GM21515 (cell line): ENCODE results near the gene M1AP.

Source experiments
- ATAC-seq: cut with Tn5 transposase; IDR thresholded peaks from one replicate; pipeline ENCODE4 v1.9.1; 2021; ENCODE audit not compliant: unreplicated experiment

M1AP gene, protein sequence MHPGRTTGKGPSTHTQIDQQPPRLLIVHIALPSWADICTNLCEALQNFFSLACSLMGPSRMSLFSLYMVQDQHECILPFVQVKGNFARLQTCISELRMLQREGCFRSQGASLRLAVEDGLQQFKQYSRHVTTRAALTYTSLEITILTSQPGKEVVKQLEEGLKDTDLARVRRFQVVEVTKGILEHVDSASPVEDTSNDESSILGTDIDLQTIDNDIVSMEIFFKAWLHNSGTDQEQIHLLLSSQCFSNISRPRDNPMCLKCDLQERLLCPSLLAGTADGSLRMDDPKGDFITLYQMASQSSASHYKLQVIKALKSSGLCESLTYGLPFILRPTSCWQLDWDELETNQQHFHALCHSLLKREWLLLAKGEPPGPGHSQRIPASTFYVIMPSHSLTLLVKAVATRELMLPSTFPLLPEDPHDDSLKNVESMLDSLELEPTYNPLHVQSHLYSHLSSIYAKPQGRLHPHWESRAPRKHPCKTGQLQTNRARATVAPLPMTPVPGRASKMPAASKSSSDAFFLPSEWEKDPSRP

GRCh38 chr2:74648009-74648443 lies at the start of gene M1AP:
Gene M1AP (minus strand): TSS chr2:74648330. CDS start chr2:74640275, 8,055 bp downstream.
- no peak for ATAC-seq

DNA sequence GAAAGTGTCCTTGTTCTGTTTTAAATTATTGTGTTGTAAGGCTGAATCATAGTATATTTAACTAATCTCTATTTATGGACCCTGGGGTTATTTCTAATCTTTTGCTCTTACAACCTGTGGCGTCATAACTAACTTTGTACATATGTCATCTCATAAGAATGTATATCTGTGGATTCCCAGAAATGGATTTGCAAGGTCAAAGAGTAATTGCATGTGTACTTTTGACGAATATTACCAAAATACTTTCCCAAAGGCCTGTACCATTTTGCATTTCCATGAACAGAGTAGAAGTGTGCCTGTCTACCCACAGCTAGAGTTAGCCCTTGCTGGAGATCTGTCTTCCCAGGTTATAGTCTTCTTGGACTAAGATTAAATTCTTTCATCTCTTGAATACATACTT lies 48.7 kb upstream of the M1AP start:
- ATAC-seq = no peak

- no peak for ATAC-seq
These were observed 47.5 kb upstream of the M1AP start for GRCh38 chr2:74695663-74696062.

GRCh38 chr2:74694281-74694680 lies 46.2 kb upstream of the M1AP start:
- ATAC-seq = no peak

DNA sequence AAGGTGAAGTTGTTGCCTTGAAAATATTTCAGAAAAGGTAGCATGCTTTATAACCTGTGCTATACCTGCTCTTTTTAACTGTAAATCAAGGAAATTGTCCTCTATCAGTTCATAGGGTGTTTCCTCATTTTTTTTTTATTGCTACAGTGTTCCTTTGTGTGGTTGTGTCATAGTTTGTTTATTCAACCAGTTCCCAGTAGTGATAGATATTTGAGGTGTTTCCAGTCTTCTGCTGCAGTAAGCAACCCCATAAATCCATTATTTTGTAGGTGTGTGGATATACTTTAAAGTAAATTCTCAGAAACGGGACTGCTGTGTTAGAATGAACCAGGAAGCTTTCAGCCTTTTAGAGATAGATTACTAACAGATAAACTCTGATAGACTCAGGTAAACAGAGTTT lies 45.5 kb upstream of the M1AP start:
- no peak for ATAC-seq

- no peak for ATAC-seq
These were observed 45.1 kb upstream of the M1AP start for GRCh38 chr2:74693213-74693612.

- ATAC-seq = no peak
These were observed 43.8 kb upstream of the M1AP start for GRCh38 chr2:74691929-74692328.

DNA sequence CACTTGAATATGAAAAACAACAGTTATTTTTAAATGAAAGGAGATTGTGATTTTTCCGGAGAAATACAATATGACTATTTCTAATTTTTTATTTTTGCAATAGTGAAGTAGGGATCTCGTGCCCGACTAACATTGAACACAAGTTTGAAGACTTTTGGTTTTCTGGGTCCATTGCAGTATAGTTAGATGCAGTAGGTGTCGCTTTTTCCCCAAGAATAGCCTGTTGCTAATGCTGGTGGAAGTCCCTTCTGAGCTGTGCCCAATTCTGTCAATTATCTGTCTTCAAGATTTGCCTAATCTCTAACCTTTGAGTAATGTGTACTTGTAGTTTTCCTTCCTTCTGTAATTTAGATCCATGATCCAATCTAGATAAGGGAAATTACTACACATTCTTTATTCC lies 42.4 kb upstream of the M1AP start:
- peak; percentile 78 for ATAC-seq

GRCh38 chr2:74689671-74690070 lies 41.5 kb upstream of the M1AP start:
- ATAC-seq = no peak

GRCh38 chr2:74688881-74689280 lies 40.8 kb upstream of the M1AP start:
- no peak for ATAC-seq

DNA sequence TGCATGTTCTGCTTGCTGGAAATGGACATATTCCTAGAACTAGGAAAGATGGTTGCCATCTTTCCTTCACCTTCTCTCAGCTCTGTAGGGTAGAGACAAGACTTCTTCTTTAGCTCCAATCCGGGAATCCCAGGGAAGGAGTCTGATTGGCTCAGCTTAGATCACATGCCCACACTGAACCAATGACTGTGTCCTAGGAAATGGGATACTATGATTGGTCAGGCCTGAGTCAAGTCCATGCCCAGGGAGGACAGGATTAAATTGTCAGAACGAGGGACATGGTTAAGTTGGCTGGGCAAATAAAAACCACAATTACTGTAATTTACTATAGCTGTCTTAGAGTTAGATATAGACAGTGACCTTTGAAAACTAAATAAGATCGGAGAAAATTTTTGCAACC lies 37.3 kb upstream of the M1AP start:
- ATAC-seq = no peak

- ATAC-seq = no peak
These were observed 34.4 kb upstream of the M1AP start for GRCh38 chr2:74682501-74682900.

GRCh38 chr2:74679615-74680014 lies 31.5 kb upstream of the M1AP start:
- ATAC-seq = no peak

- ATAC-seq = no peak
These were observed 28.2 kb upstream of the M1AP start for GRCh38 chr2:74676331-74676730.

GRCh38 chr2:74675090-74675489 lies 27.0 kb upstream of the M1AP start:
- ATAC-seq = no peak

- no peak for ATAC-seq
These were observed 25.8 kb upstream of the M1AP start for GRCh38 chr2:74673826-74674528.

- no peak for ATAC-seq
These were observed 23.3 kb upstream of the M1AP start for GRCh38 chr2:74671479-74671878.

DNA sequence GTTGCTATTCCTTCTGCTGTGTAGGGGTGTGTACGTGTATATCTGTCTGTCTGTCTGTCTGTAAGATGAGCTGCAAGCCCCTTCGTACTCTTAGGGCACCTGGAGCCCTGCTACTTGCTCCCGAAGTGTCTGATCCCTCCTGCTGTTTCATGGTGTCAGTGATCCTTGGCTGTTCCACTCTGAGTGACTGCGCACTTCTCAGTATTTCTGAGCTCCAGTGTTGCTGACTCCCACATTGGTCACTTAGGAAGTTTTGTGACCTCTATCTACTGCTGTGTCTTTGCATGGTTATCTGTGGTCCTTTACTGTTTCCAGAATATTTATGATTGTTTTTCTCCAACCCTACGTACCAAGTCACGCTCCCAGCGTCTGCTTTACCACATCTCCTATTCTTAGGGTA lies 22.1 kb upstream of the M1AP start:
- no peak for ATAC-seq

- no peak for ATAC-seq
These were observed 20.0 kb upstream of the M1AP start for GRCh38 chr2:74668087-74668486.

GRCh38 chr2:74659462-74659861 lies 11.3 kb upstream of the M1AP start:
- ATAC-seq = no peak

DNA sequence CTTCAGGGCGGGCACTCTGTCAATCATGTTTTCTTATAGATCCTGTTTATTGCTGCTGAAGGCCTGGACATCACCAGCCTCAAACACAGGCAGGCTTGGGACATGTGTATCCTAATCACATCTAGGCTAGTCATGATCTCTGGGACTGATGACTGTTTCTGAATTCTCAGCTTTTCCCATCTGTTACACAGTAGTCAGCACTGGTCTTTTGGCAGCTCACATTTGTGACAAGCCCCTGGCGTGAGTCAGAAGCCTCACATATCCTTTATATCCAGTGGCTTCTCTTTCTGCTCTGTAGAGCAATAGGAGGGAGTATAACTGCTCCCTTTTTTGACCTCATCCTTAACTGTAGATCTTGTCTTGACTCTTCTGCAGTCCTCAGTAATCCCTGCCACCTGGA lies 10.4 kb upstream of the M1AP start:
- ATAC-seq = no peak

- ATAC-seq = no peak
These were observed 7.4 kb upstream of the M1AP start for GRCh38 chr2:74655579-74655978.
